Muscle layer of duodenum (tissue), 2 donors: ENCODE data around the gene TXNRD1.

Source experiments
- H3K27ac ChIP-seq: one replicate; pipeline ENCODE4 v1.7.0; 2013; ENCODE audit warnings: mild to moderate bottlenecking, low read length
- H3K27me3 ChIP-seq: one replicate; pipeline ENCODE4 v1.7.0; 2013; ENCODE audit warnings: low read depth, mild to moderate bottlenecking, control low read depth, low read length
- H3K36me3 ChIP-seq, 2 donors: one replicate each; pipeline ENCODE4 v1.7.0; 2013; ENCODE audit warnings: low read length in 2 of 2, control low read depth in 1 of 2, mild to moderate bottlenecking in 1 of 2; ENCODE audit not compliant: insufficient read depth in 2 of 2, control insufficient read depth in 1 of 2
- H3K4me1 ChIP-seq, 2 donors: one replicate each; pipeline ENCODE4 v1.7.0; 2013; ENCODE audit warnings: low read length in 2 of 2, mild to moderate bottlenecking in 2 of 2, control low read depth in 1 of 2, moderate library complexity in 1 of 2; ENCODE audit not compliant: insufficient read depth in 2 of 2, control insufficient read depth in 1 of 2
- H3K4me3 ChIP-seq, 2 donors: one replicate each; pipeline ENCODE4 v1.7.0; 2013; ENCODE audit warnings: low read length in 2 of 2, low read depth in 1 of 2, mild to moderate bottlenecking in 1 of 2
- H3K9me3 ChIP-seq, 2 donors: one replicate each; pipeline ENCODE4 v1.7.0; 2013; ENCODE audit warnings: low read length in 2 of 2, control low read depth in 1 of 2, mild to moderate bottlenecking in 1 of 2; ENCODE audit not compliant: control insufficient read depth in 1 of 2
- donor health status: healthy.

The TXNRD1 gene

DNA sequence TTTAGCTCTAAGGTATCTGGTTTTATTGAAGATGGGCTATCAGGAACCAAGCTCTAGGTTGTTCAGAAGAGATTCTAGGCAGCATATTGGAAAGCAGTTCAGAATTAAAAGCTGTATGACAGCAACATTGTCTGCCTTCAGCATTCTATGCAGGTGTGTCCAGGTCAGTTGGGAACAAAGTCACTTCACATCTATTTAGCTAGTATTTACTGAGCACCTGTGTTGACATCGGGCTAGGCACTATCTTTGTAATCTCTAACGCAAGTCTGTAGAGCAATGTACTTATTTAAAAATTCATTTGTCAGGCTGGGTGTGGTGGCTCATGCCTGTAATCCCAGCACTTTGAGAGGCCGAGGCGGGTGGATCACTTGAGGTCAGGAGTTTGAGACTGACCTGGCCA is 81.1 kb downstream of the TXNRD1 start:
- H3K27me3 ChIP-seq: no peaks in the 10 kb centered on the region
- H3K9me3 ChIP-seq: no peaks in the 10 kb centered on the region
- H3K36me3 ChIP-seq: peaks cover 17 to 33% of the 10 kb centered on the region in 2 donors
- no peak overlapping the region for H3K27ac ChIP-seq
- peaks cover 0 to 9% of the 10 kb centered on the region in 2 donors for H3K4me1 ChIP-seq
- no peak overlapping the region for H3K4me3 ChIP-seq

DNA sequence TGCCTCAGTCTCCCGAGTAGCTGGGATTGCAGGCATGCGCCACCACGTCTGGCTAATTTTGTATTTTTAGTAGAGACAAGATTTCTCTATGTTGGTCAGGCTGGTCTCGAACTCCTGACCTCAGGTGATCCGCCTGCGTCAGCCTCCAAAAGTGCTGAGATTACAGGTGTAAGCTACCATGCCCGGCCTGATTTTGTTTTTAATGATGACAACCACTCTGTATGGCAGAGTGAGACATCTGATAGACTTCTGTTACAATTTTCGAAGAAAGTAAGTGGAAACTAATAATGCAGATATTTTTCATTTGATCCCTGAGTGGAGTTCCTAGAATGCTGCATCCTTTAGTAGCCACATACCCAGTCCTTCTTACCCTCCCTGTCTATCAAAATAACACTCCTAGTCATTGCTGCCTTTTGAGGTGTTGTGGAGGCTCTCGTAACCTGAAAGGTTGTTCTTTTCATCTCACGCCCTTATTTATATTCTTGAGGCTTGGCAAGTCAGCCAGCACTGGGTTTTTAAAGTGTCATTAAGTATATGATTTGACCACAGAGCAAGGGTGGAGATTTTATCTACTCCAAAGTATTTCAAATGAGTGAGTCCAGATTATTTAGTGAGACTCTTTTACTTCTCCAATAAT is 82.0 kb downstream of the TXNRD1 start:
- peaks cover 10 to 26% of the 10 kb centered on the region in 2 donors for H3K36me3 ChIP-seq
- no peak overlapping the region for H3K4me3 ChIP-seq
- H3K27ac ChIP-seq: no peak overlapping the region
- H3K27me3 ChIP-seq: no peaks in the 10 kb centered on the region
- H3K9me3 ChIP-seq: no peaks in the 10 kb centered on the region
- H3K4me1 ChIP-seq: peaks cover 0 to 9% of the 10 kb centered on the region in 2 donors

DNA sequence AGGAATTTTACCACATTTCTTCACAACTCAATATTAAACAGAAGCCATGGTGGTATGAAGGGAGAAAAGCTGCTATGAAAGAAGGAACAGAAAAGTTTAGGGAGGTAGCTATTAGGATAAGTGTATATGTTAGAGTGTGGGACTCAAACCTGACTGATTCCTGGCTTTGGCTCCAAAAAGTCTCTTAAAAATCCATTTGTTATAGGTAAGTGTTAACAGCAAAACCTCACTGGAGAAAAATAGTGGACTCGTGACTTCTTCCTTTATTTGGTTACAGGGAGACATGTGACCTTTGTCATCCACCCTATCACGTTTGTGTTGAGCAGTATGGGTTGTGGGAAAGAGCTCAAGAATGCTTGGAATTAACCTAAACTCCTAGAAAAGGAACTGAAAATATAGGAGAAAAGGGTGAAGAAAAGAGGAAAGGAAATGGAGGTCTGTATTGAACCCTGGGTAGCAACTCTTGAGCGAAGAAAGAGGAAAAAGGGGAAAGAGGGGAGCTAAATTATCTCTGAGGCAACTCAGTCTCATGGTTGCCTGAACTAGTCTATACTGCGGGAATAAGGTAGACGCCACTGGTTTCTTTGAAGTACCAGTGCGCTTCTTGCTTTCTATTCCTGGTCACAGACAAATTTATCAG is 84.4 kb downstream of the TXNRD1 start:
- H3K4me1 ChIP-seq: peaks cover 11 to 19% of the 10 kb centered on the region in 2 donors
- H3K9me3 ChIP-seq: no peaks in the 10 kb centered on the region
- no peak overlapping the region for H3K4me3 ChIP-seq
- no peak overlapping the region for H3K27ac ChIP-seq
- H3K36me3 ChIP-seq: peaks cover 5 to 17% of the 10 kb centered on the region in 2 donors
- no peaks in the 10 kb centered on the region for H3K27me3 ChIP-seq

GRCh38 chr12:104303538-104304151 is 88.1 kb downstream of the TXNRD1 start, which contains the start of gene EID3:
TSS of gene EID3 (plus strand) at chr12:104303739. CDS start at chr12:104303935, 196 bp downstream.
- peaks cover 14 to 38% of the 10 kb centered on the region in 2 donors for H3K4me1 ChIP-seq
- no peaks in the 10 kb centered on the region for H3K27me3 ChIP-seq
- no peaks in the 10 kb centered on the region for H3K36me3 ChIP-seq

GRCh38 chr12:104304261-104305009 is 88.9 kb downstream of the TXNRD1 start:
- peak overlapping the region; percentile 73 for H3K27ac ChIP-seq
- no peaks in the 10 kb centered on the region for H3K36me3 ChIP-seq
- no peaks in the 10 kb centered on the region for H3K9me3 ChIP-seq
- H3K4me3 ChIP-seq: peak overlapping the region; percentile 57 to 67
- H3K27me3 ChIP-seq: no peaks in the 10 kb centered on the region
- peaks cover 14 to 36% of the 10 kb centered on the region in 2 donors for H3K4me1 ChIP-seq

More at GRCh38 chr12:104303538-104304151, 88.1 kb downstream of the TXNRD1 start, which contains the start of gene EID3:
- Histone ChIP-seq H3K27ac (peak within 1 kb of the TSS; percentile 79), H3K9me3 (no peaks in the 10 kb centered on the region), H3K4me3 (peak within 1 kb of the TSS; percentile 67 to 68)

GRCh38 chr12:104305349-104305748 is 89.8 kb downstream of the TXNRD1 start:
- Histone ChIP-seq H3K27ac (no peak overlapping the region), H3K4me1 (peaks cover 14 to 36% of the 10 kb centered on the region in 2 donors), H3K36me3 (no peaks in the 10 kb centered on the region), H3K9me3 (no peaks in the 10 kb centered on the region), H3K27me3 (no peaks in the 10 kb centered on the region), H3K4me3 (no peak overlapping the region)

DNA sequence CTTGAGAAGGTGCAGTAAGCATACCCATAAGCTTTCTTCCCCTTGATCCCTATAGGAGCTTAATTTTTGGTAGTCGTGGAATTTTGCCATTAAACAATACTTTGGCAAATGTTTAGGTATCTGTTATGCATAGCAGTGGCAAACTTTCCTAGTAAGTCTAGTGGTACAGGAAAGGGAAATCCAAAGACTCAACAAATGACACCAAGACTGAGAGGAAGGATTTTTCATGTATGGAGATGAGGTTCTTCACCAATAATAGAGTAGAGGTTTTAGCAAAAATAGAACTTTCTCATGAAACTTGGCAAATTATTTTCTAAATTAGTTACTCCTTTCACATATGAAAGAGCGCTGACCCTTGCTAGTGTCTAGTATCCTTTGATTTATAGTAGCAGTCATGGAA is 90.8 kb downstream of the TXNRD1 start:
- Histone ChIP-seq H3K4me1 (peaks cover 14 to 36% of the 10 kb centered on the region in 2 donors), H3K27me3 (no peaks in the 10 kb centered on the region), H3K27ac (no peak overlapping the region)

GRCh38 chr12:104306943-104307654 is 91.5 kb downstream of the TXNRD1 start:
- H3K4me1 ChIP-seq: peaks cover 14 to 36% of the 10 kb centered on the region in 2 donors
- H3K4me3 ChIP-seq: no peak overlapping the region
- H3K36me3 ChIP-seq: peaks cover 1 to 12% of the 10 kb centered on the region in 2 donors
- no peaks in the 10 kb centered on the region for H3K9me3 ChIP-seq
- H3K27me3 ChIP-seq: no peaks in the 10 kb centered on the region
- H3K27ac ChIP-seq: no peak overlapping the region

More for the DNA sequence above, 90.8 kb downstream of the TXNRD1 start:
- Histone ChIP-seq H3K4me3 (no peak overlapping the region), H3K9me3 (no peaks in the 10 kb centered on the region), H3K36me3 (peaks cover 0 to 6% of the 10 kb centered on the region in 2 donors)

DNA sequence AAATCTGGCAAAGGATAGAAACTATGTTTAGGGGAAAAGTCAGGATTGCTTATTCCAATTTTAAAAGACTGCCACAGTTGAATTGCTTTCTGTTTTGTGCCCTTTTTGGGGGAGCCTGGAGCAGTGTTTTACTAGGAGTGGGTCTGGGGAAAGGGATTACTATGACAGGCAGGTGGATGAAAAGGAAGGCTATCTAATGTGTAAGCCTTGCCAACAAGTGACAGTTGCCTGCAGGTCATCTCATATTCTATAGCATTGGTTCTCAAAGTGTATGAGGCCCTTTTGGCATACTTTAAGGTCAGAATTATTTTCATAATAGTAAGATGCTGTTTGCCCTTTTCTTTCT is 92.0 kb downstream of the TXNRD1 start:
- Histone ChIP-seq H3K27me3 (no peaks in the 10 kb centered on the region), H3K27ac (no peak overlapping the region), H3K9me3 (no peaks in the 10 kb centered on the region), H3K36me3 (peaks cover 5 to 16% of the 10 kb centered on the region in 2 donors), H3K4me3 (no peak overlapping the region), H3K4me1 (peaks cover 14 to 36% of the 10 kb centered on the region in 2 donors)

DNA sequence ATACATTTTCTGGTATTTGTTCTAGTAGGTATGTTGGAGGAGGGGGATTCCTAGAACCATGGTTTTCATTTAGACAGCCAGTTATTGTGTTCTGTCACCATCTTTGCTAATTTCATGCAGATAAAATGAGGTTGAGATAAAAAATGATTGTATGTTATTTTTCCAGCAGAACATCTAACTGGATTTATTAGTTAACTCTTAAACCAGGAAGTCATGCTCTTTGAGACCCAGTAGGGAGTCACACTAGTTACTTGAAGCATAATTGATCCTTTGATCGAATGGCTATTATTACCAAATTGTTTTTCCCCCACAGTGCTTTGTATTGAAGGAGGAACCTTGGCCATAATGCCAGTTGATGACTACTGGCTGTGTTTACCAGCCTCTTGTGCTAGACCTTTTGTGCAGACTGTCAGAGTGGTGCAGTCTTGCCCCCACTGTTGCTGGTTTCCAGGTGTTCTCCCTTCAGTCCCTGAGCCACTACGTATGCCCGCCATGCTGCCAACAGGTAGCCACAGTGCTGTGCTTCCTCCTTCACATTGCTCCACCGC is 93.9 kb downstream of the TXNRD1 start:
- Histone ChIP-seq H3K36me3 (peaks cover 22 to 35% of the 10 kb centered on the region in 2 donors), H3K27ac (no peak overlapping the region), H3K9me3 (no peaks in the 10 kb centered on the region), H3K4me3 (no peak overlapping the region), H3K4me1 (peaks cover 5 to 29% of the 10 kb centered on the region in 2 donors), H3K27me3 (no peaks in the 10 kb centered on the region)
